Activated CD8-positive, alpha-beta T cell treated with anti-CD3 and anti-CD28 coated beads for 36 hours (primary cell): ENCODE data around the gene GAS2L1. TPM values are rescaled to one million over a fixed set of nuclear protein-coding genes. Genes with fewer than 3 reads are reported as not detected.

Experiments used
- ATAC-seq: fragments of 200-7000 bp; cut with Tn5 transposase; one replicate; pipeline ENCODE4 v1.10.0; 2021; ENCODE audit warnings: mild to moderate bottlenecking, moderate library complexity
- CTCF ChIA-PET: fragments of 350-600 bp; sonication (Branson Sonifier 250); formaldehyde crosslinking; loops from one replicate; lab custom pipeline; 2021; ENCODE audit warnings: antibody characterized with exemption; lab: Charles Lee
- POLR2A ChIA-PET: fragments of 350-600 bp; sonication (Branson Sonifier 250); formaldehyde crosslinking; loops from one replicate; lab custom pipeline; 2021; ENCODE audit warnings: antibody characterized with exemption; lab: Charles Lee
- DNase-seq: peaks from one replicate; pipeline ENCODE4 v3.0.0-alpha.2; 2020
- H3K27ac Mint-ChIP-seq: one replicate; pipeline ENCODE4 v1.8.0; 2021; ENCODE audit warnings: mild to moderate bottlenecking, mixed read lengths
- H3K27me3 Mint-ChIP-seq: one replicate; pipeline ENCODE4 v1.8.0; 2021; ENCODE audit warnings: mixed read lengths
- H3K36me3 Mint-ChIP-seq: one replicate; pipeline ENCODE4 v1.8.0; 2021; ENCODE audit warnings: low read depth, mixed read lengths
- H3K4me1 Mint-ChIP-seq: one replicate; pipeline ENCODE4 v1.8.0; 2021; ENCODE audit warnings: low read depth, mixed read lengths
- H3K4me3 Mint-ChIP-seq: one replicate; pipeline ENCODE4 v1.8.0; 2021; ENCODE audit warnings: mild to moderate bottlenecking, moderate library complexity, mixed read lengths
- H3K9me3 Mint-ChIP-seq: one replicate; pipeline ENCODE4 v1.8.0; 2021; ENCODE audit warnings: mixed read lengths
- CTCF ChIP-seq: fragments of 200-600 bp; IDR thresholded peaks from one replicate; pipeline ENCODE4 v1.8.0; 2022; ENCODE audit warnings: antibody characterized with exemption, mild to moderate bottlenecking
- intact Hi-C: fragments of 100-400 bp; cut with micrococcal nuclease; formaldehyde crosslinking; loops from one replicate; pipeline ENCODE4 v1.10.0; 2022
- total RNA-seq, 2 experiments: library from RNA; stranded (reverse); gene quantifications; one replicate each; pipeline ENCODE4 v1.2.3, GENCODE V29; 2021

Gene GAS2L1
- total RNA-seq, 2 experiments from 2014 or later, result 0.36 to 1.1 TPM

GRCh38 chr22:29268511-29269229 lies 37.8 kb upstream of the GAS2L1 start:
- H3K36me3 Mint-ChIP-seq, result peaks cover 60% of the 10 kb centered on the region
- no peaks in the 10 kb centered on the region for H3K27me3 Mint-ChIP-seq
- no peaks in the 10 kb centered on the region for H3K9me3 Mint-ChIP-seq
- peak; percentile 17 for ATAC-seq
- intact Hi-C loops, result no loop called here
- no peak for TF ChIP-seq CTCF
- H3K4me1 Mint-ChIP-seq, result peaks cover 47% of the 10 kb centered on the region
- peak overlapping the region; percentile 97 for H3K27ac Mint-ChIP-seq
- H3K4me3 Mint-ChIP-seq, result peak overlapping the region; percentile 85
- ChIA-PET POLR2A (interaction anchor here (0.5 to 4.6 kb wide), 9 partner anchors 8 to 796 kb away, joined by 3 to 29 read pairs (median 3); no protein-coding TSS in a partner anchor), CTCF (no interaction called here)
- DNase-seq, result peak; percentile 59

GRCh38 chr22:29269230-29269604 lies 37.2 kb upstream of the GAS2L1 start:
- ATAC-seq (no peak), DNase-seq (no peak)
- H3K36me3 Mint-ChIP-seq, result peaks cover 65% of the 10 kb centered on the region
- intact Hi-C loops, result no loop called here
- POLR2A ChIA-PET, result interaction anchor here (1.0 to 4.6 kb wide), 4 partner anchors 8 to 32 kb away, joined by 4 to 51 read pairs (median 22); no protein-coding TSS in a partner anchor
- CTCF ChIA-PET, result no interaction called here
- TF ChIP-seq CTCF, result no peak
- H3K4me1 Mint-ChIP-seq, result peaks cover 52% of the 10 kb centered on the region
- peak overlapping the region; percentile 85 for H3K4me3 Mint-ChIP-seq
- H3K27ac Mint-ChIP-seq, result peak overlapping the region; percentile 97
- no peaks in the 10 kb centered on the region for H3K9me3 Mint-ChIP-seq
- no peaks in the 10 kb centered on the region for H3K27me3 Mint-ChIP-seq

- no peak for TF ChIP-seq CTCF
- ChIA-PET POLR2A (interaction anchor here (0.7 to 4.6 kb wide), 8 partner anchors 7 to 369 kb away, joined by 3 to 51 read pairs (median 5); partner anchors contain the start of gene GAS2L1), CTCF (interaction anchor here (1.5 kb wide), 1 partner anchor 34 kb away, joined by 5 read pairs; no protein-coding TSS in a partner anchor)
- no peaks in the 10 kb centered on the region for H3K27me3 Mint-ChIP-seq
- intact Hi-C loops, result no loop called here
- peak overlapping the region; percentile 85 for H3K4me3 Mint-ChIP-seq
- no peaks in the 10 kb centered on the region for H3K9me3 Mint-ChIP-seq
- H3K27ac Mint-ChIP-seq, result peak overlapping the region; percentile 97
- H3K36me3 Mint-ChIP-seq, result peaks cover 70% of the 10 kb centered on the region
- H3K4me1 Mint-ChIP-seq, result peaks cover 57% of the 10 kb centered on the region
- DNase-seq (peak; percentile 18), ATAC-seq (no peak)
These were observed 36.5 kb upstream of the GAS2L1 start for GRCh38 chr22:29269731-29270474.

- Mint-ChIP-seq H3K27ac (peak overlapping the region; percentile 97), H3K27me3 (no peaks in the 10 kb centered on the region), H3K4me3 (peak overlapping the region; percentile 85), H3K4me1 (peaks cover 64% of the 10 kb centered on the region), H3K36me3 (peaks cover 76% of the 10 kb centered on the region), H3K9me3 (no peaks in the 10 kb centered on the region)
- ChIA-PET POLR2A (interaction anchor here (0.7 to 4.6 kb wide), 9 partner anchors 9 to 368 kb away, joined by 3 to 51 read pairs (median 5); partner anchors contain the start of gene GAS2L1), CTCF (interaction anchor here (1.1 to 2.0 kb wide), 6 partner anchors 25 to 354 kb away, joined by 3 to 6 read pairs (median 4); partner anchors contain the start of gene THOC5)
- no peak for DNase-seq
- intact Hi-C loops, result no loop called here
- TF ChIP-seq CTCF, result no peak
- ATAC-seq, result no peak
These were observed 35.8 kb upstream of the GAS2L1 start for GRCh38 chr22:29270475-29271271.
